SK-N-SH (cell line): ENCODE data around the gene CENPO. TPM values are rescaled to one million over a fixed set of nuclear protein-coding genes. Genes with fewer than 3 reads are reported as not detected.

Experiments used
- CTCF ChIA-PET: fragments of 300-600, 350-600 bp; formaldehyde crosslinking; extraction: SDS; loops from one replicate; lab custom pipeline; 2021; lab: Yijun Ruan, JAX
- POLR2A ChIA-PET: fragments of 350-600 bp; sonication (Branson Sonifier 250); formaldehyde crosslinking; extraction: SDS; loops from one replicate; lab custom pipeline; 2020; ENCODE audit warnings: antibody characterized with exemption, inconsistent platforms; lab: Yijun Ruan, JAX
- DNase-seq: peaks from one replicate; pipeline ENCODE4 v3.0.0; 2012
- H2AFZ ChIP-seq: fragments of 200-600 bp; sonication (generic); 2 replicates; pipeline ENCODE4 v1.8.1; 2016; ENCODE audit warnings: antibody characterized with exemption, mild to moderate bottlenecking, low read depth
- H3F3A ChIP-seq: fragments of 200-600 bp; sonication (generic); replicated peaks from 2 replicates; pipeline ENCODE3; 2016; ENCODE audit warnings: antibody characterized with exemption, mild to moderate bottlenecking; ENCODE audit not compliant: insufficient read depth
- H3K27ac ChIP-seq, 2 experiments: fragments of 200-500 bp in 1 of 2; fragments of 200-600 bp in 1 of 2; sonication (Bioruptor generic) in 1 of 2; sonication (generic), shearing (Covaris generic) in 1 of 2; 2 replicates each; pipeline versions ENCODE4 v1.5.1 to v1.6.1; 2014 to 2016; ENCODE audit warnings: low read depth in 2 of 2, inconsistent platforms in 1 of 2, low read length in 1 of 2, mild to moderate bottlenecking in 1 of 2, mixed read lengths in 1 of 2
- H3K27me3 ChIP-seq: fragments of 200-600 bp; sonication (generic), shearing (Covaris generic); 2 replicates; pipeline ENCODE4 v1.6.1; 2016; ENCODE audit warnings: mixed run types; ENCODE audit not compliant: insufficient read depth
- H3K36me3 ChIP-seq, 2 experiments: fragments of 200-500 bp in 1 of 2; fragments of 200-600 bp in 1 of 2; sonication (Bioruptor generic) in 1 of 2; sonication (generic) in 1 of 2; replicated peaks in 1 of 2; 2 replicates each; pipeline versions ENCODE3 to v1.5.1; 2014 to 2016; ENCODE audit warnings: low read length in 1 of 2, mild to moderate bottlenecking in 1 of 2; ENCODE audit not compliant: insufficient read depth in 2 of 2, control insufficient read depth in 1 of 2
- H3K4me1 ChIP-seq, 2 experiments: fragments of 200-500 bp in 1 of 2; fragments of 200-600 bp in 1 of 2; sonication (Bioruptor generic) in 1 of 2; sonication (generic), shearing (Covaris generic) in 1 of 2; 2 replicates each; pipeline versions ENCODE4 v1.5.1 to v1.6.1; 2014 to 2016; ENCODE audit warnings: low read depth in 1 of 2, low read length in 1 of 2, mixed run types in 1 of 2; ENCODE audit not compliant: insufficient read depth in 2 of 2, control insufficient read depth in 1 of 2
- H3K4me2 ChIP-seq: fragments of 200-600 bp; sonication (generic), shearing (Covaris generic); 2 replicates; pipeline ENCODE4 v1.6.1; 2017; ENCODE audit warnings: mixed run types
- H3K4me3 ChIP-seq, 2 experiments: fragments of 200-500 bp in 1 of 2; fragments of 200-600 bp in 1 of 2; sonication (Bioruptor generic) in 1 of 2; sonication (generic), shearing (Covaris generic) in 1 of 2; 2 replicates each; pipeline versions ENCODE4 v1.5.1 to v1.8.1; 2014 to 2016; ENCODE audit warnings: low read depth in 2 of 2, inconsistent platforms in 1 of 2, low read length in 1 of 2, mild to moderate bottlenecking in 1 of 2, mixed read lengths in 1 of 2, moderate library complexity in 1 of 2
- H3K79me2 ChIP-seq: fragments of 200-600 bp; sonication (generic); 2 replicates; pipeline ENCODE4 v1.8.1; 2017; ENCODE audit warnings: mild to moderate bottlenecking; ENCODE audit not compliant: insufficient read depth
- H3K9ac ChIP-seq: fragments of 200-600 bp; sonication (generic); 2 replicates; pipeline ENCODE4 v1.6.1; 2017; ENCODE audit warnings: mixed run types
- H3K9me2 ChIP-seq: fragments of 200-600 bp; sonication (generic); 2 replicates; pipeline ENCODE4 v1.6.1; 2017; ENCODE audit warnings: mixed run types
- H3K9me3 ChIP-seq: fragments of 200-600 bp; sonication (generic); 2 replicates; pipeline ENCODE4 v1.6.1; 2017; ENCODE audit warnings: mixed run types, mild to moderate bottlenecking, moderate library complexity
- H4K20me1 ChIP-seq: fragments of 200-600 bp; sonication (generic); 2 replicates; pipeline ENCODE4 v1.6.1; 2017; ENCODE audit warnings: mild to moderate bottlenecking, mixed run types; ENCODE audit not compliant: insufficient read depth
- CHD2 ChIP-seq: fragments of 150-350 bp; IDR thresholded peaks from 2 replicates; pipeline ENCODE4 v1.6.1; 2018; ENCODE audit warnings: low read length; ENCODE audit not compliant: partially characterized antibody
- CTCF ChIP-seq: fragments of 200-600 bp; sonication (generic); IDR thresholded peaks from 2 replicates; pipeline ENCODE4 v1.6.1; 2017; ENCODE audit warnings: antibody characterized with exemption, mild to moderate bottlenecking, moderate library complexity
- FOXJ3 ChIP-seq: sonication (generic); formaldehyde crosslinking; IDR thresholded peaks from 2 replicates; pipeline ENCODE4 v1.5.1; 2020; ENCODE audit warnings: mild to moderate bottlenecking, missing genetic modification reagents
- GATA2 ChIP-seq: sonication (generic); formaldehyde crosslinking; IDR thresholded peaks from 2 replicates; pipeline ENCODE4 v1.5.0; 2020; ENCODE audit warnings: mild to moderate bottlenecking, missing genetic modification reagents
- JUND ChIP-seq: IDR thresholded peaks from 2 replicates; pipeline ENCODE4 v1.4.0; 2012
- MXI1 ChIP-seq: IDR thresholded peaks from 2 replicates; pipeline ENCODE4 v1.6.1; 2012; ENCODE audit warnings: mild to moderate bottlenecking, low read depth, low read length, improper control_type of control experiment
- REST ChIP-seq: IDR thresholded peaks from 2 replicates; pipeline ENCODE4 v1.6.1; 2012; ENCODE audit warnings: mild to moderate bottlenecking, low read depth, low read length, moderate library complexity
- USF2 ChIP-seq: fragments of 150-350 bp; IDR thresholded peaks from 2 replicates; pipeline ENCODE4 v1.6.1; 2017; ENCODE audit warnings: antibody characterized with exemption, low read length, low read depth, borderline replicate concordance
- WGBS: methylation state at CpG from one replicate; pipeline ENCODE4 v1.1.6; 2017; ENCODE audit warnings: low lambda C conversion rate; 5-methylcytosine and 5-hydroxymethylcytosine counted together
- polyA plus RNA-seq, 3 experiments: library from polyadenylated mRNA; depleted of rRNA; stranded (reverse); fragments of >200 nt; gene quantifications; 2 replicates each; pipeline ENCODE4 v1.2.3, GENCODE V29; 2012

CENPO gene
- polyA plus RNA-seq, 1 of the 3 experiments (the other 2 are of a cell fraction) = 18.3 TPM

- TF ChIP-seq CTCF = no peak
Measured at GRCh38 chr2:24832073-24832461, 38.8 kb downstream of the CENPO start (continued).

- H3F3A ChIP-seq = no peaks in the 10 kb centered on the region
- no peaks in the 10 kb centered on the region for H3K27me3 ChIP-seq
- H3K79me2 ChIP-seq = no peaks in the 10 kb centered on the region
- H3K9me3 ChIP-seq = no peaks in the 10 kb centered on the region
- no peak overlapping the region for H2AFZ ChIP-seq
- no peak overlapping the region for H3K27ac ChIP-seq
- H3K9ac ChIP-seq = no peak overlapping the region
- ChIA-PET POLR2A (no interaction called here), CTCF (interaction anchor here (0.6 to 16.7 kb wide), 3 partner anchors 115 to 423 kb away, joined by 3 to 269 read pairs (median 3); no protein-coding TSS in a partner anchor)
- H3K9me2 ChIP-seq = no peaks in the 10 kb centered on the region
- no peaks in the 10 kb centered on the region for H4K20me1 ChIP-seq
- peaks cover 0 to 5% of the 10 kb centered on the region in 2 experiments; a peak in 1 of 4 replicates for H3K4me1 ChIP-seq
- peaks cover 0 to 2% of the 10 kb centered on the region in 2 experiments for H3K36me3 ChIP-seq
- no peak overlapping the region for H3K4me2 ChIP-seq
- WGBS = 91% methylated on average over 9 of the region's 9 CpGs
- H3K4me3 ChIP-seq = no peak overlapping the region
- DNase-seq = no peak
- TF ChIP-seq FOXJ3 (CRISPR knock-in tag) = no peak
- no peak for TF ChIP-seq JUND
- TF ChIP-seq GATA2 = no peak
- no peak for TF ChIP-seq MXI1
- no peak for TF ChIP-seq CHD2
- no peak for TF ChIP-seq CTCF
- no peak for TF ChIP-seq REST
- no peak for TF ChIP-seq USF2
Measured at GRCh38 chr2:24832521-24832920, 39.3 kb downstream of the CENPO start.
